Sigmoid colon (tissue), 7 donors: Measurements from ENCODE around the gene MYOC. TPM values are rescaled to one million over a fixed set of nuclear protein-coding genes. Genes with fewer than 3 reads are reported as not detected.
A peak's percentile ranks its signal among the peaks of the same experiment; 100 is the strongest.
"Not testable (repeated sequence)": the region's sequence is repeated elsewhere in the genome, so short reads cannot be mapped to it uniquely, and the experiment has no call there.

Experiments used
- DNase-seq: peaks from one replicate; pipeline ENCODE4 v3.0.0-alpha.2; 2019
- H3K27ac ChIP-seq, 4 donors: fragments of 200-600 bp; sonication (generic); one replicate each; pipeline ENCODE4 v1.5.1; 2016 to 2019; ENCODE audit warnings: mild to moderate bottlenecking in 1 of 4
- H3K27me3 ChIP-seq, 3 donors: fragments of 200-600 bp; sonication (generic); one replicate each; pipeline ENCODE4 v1.5.1; 2019; ENCODE audit warnings: mild to moderate bottlenecking in 1 of 3
- H3K36me3 ChIP-seq, 4 donors: fragments of 200-600 bp; sonication (generic); one replicate each; pipeline ENCODE4 v1.5.1; 2016 to 2019
- H3K4me1 ChIP-seq, 4 donors: fragments of 200-600 bp; sonication (generic); one replicate each; pipeline ENCODE4 v1.5.1; 2017 to 2019
- H3K4me3 ChIP-seq, 4 donors: fragments of 200-600 bp; sonication (generic); one replicate each; pipeline ENCODE4 v1.5.1; 2017 to 2019; ENCODE audit warnings: mild to moderate bottlenecking in 2 of 4, moderate library complexity in 1 of 4
- H3K9me3 ChIP-seq, 4 donors: fragments of 200-600 bp in 3 of 4; sonication (generic) in 3 of 4; one replicate each; pipeline versions ENCODE4 v1.5.1 to v1.6.1; 2013 to 2019
- EP300 ChIP-seq, 4 donors: sonication (generic); formaldehyde crosslinking; IDR thresholded peaks; one replicate each; pipeline ENCODE4 v1.6.1; 2017; ENCODE audit warnings: antibody characterized with exemption in 4 of 4
- POLR2A ChIP-seq, 2 donors: fragments of 450-650 bp; IDR thresholded peaks; one replicate each; pipeline ENCODE4 v1.6.1; 2016; ENCODE audit warnings: antibody characterized with exemption in 2 of 2, mild to moderate bottlenecking in 2 of 2, moderate library complexity in 2 of 2
- POLR2AphosphoS5 ChIP-seq, 4 donors: sonication (generic); formaldehyde crosslinking; IDR thresholded peaks; one replicate each; pipeline ENCODE4 v1.6.1; 2017; ENCODE audit warnings: antibody characterized with exemption in 4 of 4
- WGBS, 2 donors: extraction: QIAGEN DNeasy Blood & Tissue Kit; methylation state at CpG; one replicate each; pipeline ENCODE4 v1.1.7; 2013; 5-methylcytosine and 5-hydroxymethylcytosine counted together
- intact Hi-C: fragments of 100-400 bp; cut with DNase I; formaldehyde crosslinking; loops from one replicate; pipeline ENCODE4 v1.15.1; 2023
- polyA plus RNA-seq, 3 donors: library from polyadenylated mRNA; stranded (reverse); fragments of 200-250 nt; gene quantifications; one replicate each; pipeline ENCODE4 v1.2.3, GENCODE V29; 2013
- total RNA-seq, 4 donors: library from RNA; depleted of rRNA; stranded (reverse); fragments of >200 nt; gene quantifications; one replicate each; pipeline ENCODE4 v1.1.0, GENCODE V29; 2016
- TF ChIP-seq, protein P1 (sequence below), 4 experiments: fragments of 450-650 bp in 3 of 4; fragments of 200-600 bp in 1 of 4; IDR thresholded peaks; one replicate each; pipeline ENCODE4 v1.5.1; 2016 to 2019; ENCODE audit warnings: antibody characterized with exemption in 4 of 4, mild to moderate bottlenecking in 3 of 4, moderate library complexity in 2 of 4
- donor health status: healthy with polysubstance abuse.
- donor health status: Bipolar disorder and iron deficiency.
- donor health status: healthy.

Gene MYOC
- total RNA-seq (10 to 100 TPM in 2 of 4 donors, 1 to 10 TPM in 2; 6.5 to 31.0 (median 9.5) TPM), polyA plus RNA-seq (1 to 10 TPM in 1 of 3 donors, under 1 TPM in 1, not detected in 1; 0.50 to 1.2 TPM)

DNA sequence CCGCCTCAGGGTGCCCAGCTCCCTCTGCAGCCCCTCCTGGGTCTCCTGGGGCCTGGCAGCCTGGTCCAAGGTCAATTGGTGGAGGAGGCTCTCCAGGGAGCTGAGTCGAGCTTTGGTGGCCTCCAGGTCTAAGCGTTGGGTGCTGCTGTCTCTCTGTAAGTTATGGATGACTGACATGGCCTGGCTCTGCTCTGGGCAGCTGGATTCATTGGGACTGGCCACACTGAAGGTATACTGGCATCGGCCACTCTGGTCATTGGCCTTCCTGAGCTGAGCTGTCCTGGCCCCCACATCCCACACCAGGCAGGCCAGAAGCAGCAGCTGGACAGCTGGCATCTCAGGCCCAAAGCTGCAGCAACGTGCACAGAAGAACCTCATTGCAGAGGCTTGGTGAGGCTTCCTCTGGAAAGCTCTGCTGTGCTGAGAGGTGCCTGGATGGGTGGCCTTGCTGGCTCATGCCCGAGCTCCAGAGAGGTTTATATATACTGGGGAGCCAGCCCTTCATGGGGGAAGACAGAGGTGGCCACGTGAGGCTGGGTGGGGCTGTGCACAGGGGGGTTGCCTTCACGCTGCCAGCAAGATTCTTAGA is at the start of gene MYOC:
Gene MYOC (minus strand): TSS at position 455 of the 589 bp plus-strand sequence. CDS start 77 bp downstream, at position 378.
- no peak within 1 kb of the TSS for H3K4me3 ChIP-seq
- H3K36me3 ChIP-seq = no peaks in the 10 kb centered on the region
- H3K27me3 ChIP-seq = no peaks in the 10 kb centered on the region
- 73 to 78% methylated on average over 8 of the region's 8 CpGs for WGBS, 2 donors
- H3K4me1 ChIP-seq = peaks cover 0 to 41% (median 40%) of the 10 kb centered on the region in 4 donors
- DNase-seq = peak; percentile 56
- intact Hi-C loops = no loop called here
- H3K9me3 ChIP-seq = no peaks in the 10 kb centered on the region
- TF ChIP-seq POLR2AphosphoS5 (IDR thresholded peaks at IDR 0.05) = no peak
- no peak for TF ChIP-seq EP300 (IDR thresholded peaks at IDR 0.05)
- TF ChIP-seq, protein P1, sequence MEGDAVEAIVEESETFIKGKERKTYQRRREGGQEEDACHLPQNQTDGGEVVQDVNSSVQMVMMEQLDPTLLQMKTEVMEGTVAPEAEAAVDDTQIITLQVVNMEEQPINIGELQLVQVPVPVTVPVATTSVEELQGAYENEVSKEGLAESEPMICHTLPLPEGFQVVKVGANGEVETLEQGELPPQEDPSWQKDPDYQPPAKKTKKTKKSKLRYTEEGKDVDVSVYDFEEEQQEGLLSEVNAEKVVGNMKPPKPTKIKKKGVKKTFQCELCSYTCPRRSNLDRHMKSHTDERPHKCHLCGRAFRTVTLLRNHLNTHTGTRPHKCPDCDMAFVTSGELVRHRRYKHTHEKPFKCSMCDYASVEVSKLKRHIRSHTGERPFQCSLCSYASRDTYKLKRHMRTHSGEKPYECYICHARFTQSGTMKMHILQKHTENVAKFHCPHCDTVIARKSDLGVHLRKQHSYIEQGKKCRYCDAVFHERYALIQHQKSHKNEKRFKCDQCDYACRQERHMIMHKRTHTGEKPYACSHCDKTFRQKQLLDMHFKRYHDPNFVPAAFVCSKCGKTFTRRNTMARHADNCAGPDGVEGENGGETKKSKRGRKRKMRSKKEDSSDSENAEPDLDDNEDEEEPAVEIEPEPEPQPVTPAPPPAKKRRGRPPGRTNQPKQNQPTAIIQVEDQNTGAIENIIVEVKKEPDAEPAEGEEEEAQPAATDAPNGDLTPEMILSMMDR (IDR thresholded peaks at IDR 0.05) = no peak
- TF ChIP-seq POLR2A (IDR thresholded peaks at IDR 0.05) = no peak
- H3K27ac ChIP-seq = peak within 1 kb of the TSS; percentile 70 to 88 (median 76)

GRCh38 chr1:171699531-171699930 is 47.0 kb upstream of the MYOC start:
- Histone ChIP-seq H3K4me1 (no peaks in the 10 kb centered on the region), H3K36me3 (peaks cover 0 to 13% (median 0%) of the 10 kb centered on the region in 4 donors), H3K9me3 (no peaks in the 10 kb centered on the region), H3K4me3 (no peak overlapping the region), H3K27ac (no peak overlapping the region), H3K27me3 (no peaks in the 10 kb centered on the region)
- DNase-seq = no peak
- no peak for TF ChIP-seq POLR2AphosphoS5 (IDR thresholded peaks at IDR 0.05)
- TF ChIP-seq POLR2A (IDR thresholded peaks at IDR 0.05) = no peak
- TF ChIP-seq, protein P1 (IDR thresholded peaks at IDR 0.05) = no peak
- no peak for TF ChIP-seq EP300 (IDR thresholded peaks at IDR 0.05)
- intact Hi-C loops = no loop called here
- 92 to 95% methylated on average over 2 of the region's 2 CpGs for WGBS, 2 donors

DNA sequence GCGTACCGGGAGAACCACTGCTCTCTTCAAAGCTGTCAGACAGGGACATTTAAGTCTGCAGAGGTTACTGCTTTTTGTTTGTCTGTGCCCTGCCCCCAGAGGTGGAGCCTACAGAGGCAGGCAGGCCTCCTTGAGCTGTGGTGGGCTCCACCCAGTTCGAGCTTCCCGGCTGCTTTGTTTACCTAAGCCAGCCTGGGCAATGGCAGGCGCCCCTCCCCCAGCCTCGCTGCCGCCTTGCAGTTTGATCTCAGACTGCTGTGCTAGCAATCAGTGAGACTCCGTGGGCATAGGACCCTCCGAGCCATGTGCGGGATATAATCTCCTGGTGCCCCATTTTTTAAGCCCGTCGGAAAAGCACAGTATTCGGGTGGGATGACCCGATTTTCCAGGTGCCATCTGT is 43.3 kb upstream of the MYOC start:
- H3K36me3 ChIP-seq, H3K27ac ChIP-seq, H3K4me1 ChIP-seq, H3K4me3 ChIP-seq, intact Hi-C loops, DNase-seq, H3K9me3 ChIP-seq, H3K27me3 ChIP-seq: not testable (repeated sequence)
- 87 to 91% methylated on average over 14 of the region's 14 CpGs for WGBS, 2 donors

- H3K27ac ChIP-seq, H3K9me3 ChIP-seq, intact Hi-C loops, H3K4me3 ChIP-seq, DNase-seq, H3K4me1 ChIP-seq, H3K27me3 ChIP-seq, H3K36me3 ChIP-seq: not testable (repeated sequence)
- WGBS, 2 donors = 95 to 96% methylated on average over 13 to 20 of the region's 23 CpGs
Measured at GRCh38 chr1:171693541-171693940, 41.1 kb upstream of the MYOC start.

DNA sequence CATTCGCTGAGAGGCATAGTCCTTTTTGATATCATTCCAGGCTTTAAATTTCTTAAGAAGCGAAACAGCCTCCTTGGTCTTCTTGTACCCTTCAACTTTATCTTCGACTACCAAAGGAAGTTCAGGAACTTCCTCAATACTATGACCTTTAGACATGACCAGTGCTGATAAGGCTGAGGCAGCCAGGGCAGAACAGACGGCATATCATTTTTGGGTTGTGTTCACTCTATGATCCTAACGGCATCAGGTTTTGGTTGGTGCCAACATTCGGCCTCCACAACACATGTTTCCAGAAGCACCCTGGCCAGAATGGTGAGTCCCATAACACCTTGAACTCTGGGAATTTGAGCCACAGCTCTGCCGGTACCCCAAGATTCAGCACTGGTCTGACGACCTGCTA is 31.4 kb upstream of the MYOC start:
- Histone ChIP-seq H3K27me3 (no peaks in the 10 kb centered on the region), H3K27ac (no peak overlapping the region), H3K9me3 (no peaks in the 10 kb centered on the region), H3K4me1 (no peaks in the 10 kb centered on the region), H3K36me3 (no peaks in the 10 kb centered on the region), H3K4me3 (no peak overlapping the region)
- TF ChIP-seq EP300 (IDR thresholded peaks at IDR 0.05) = no peak
- no peak for TF ChIP-seq POLR2A (IDR thresholded peaks at IDR 0.05)
- TF ChIP-seq POLR2AphosphoS5 (IDR thresholded peaks at IDR 0.05) = no peak
- TF ChIP-seq, protein P1 (IDR thresholded peaks at IDR 0.05) = no peak
- 46 to 75% methylated on average over 8 of the region's 8 CpGs for WGBS, 2 donors
- intact Hi-C loops = no loop called here
- DNase-seq = no peak

GRCh38 chr1:171680339-171680738 is 27.9 kb upstream of the MYOC start:
- Histone ChIP-seq H3K27me3 (no peaks in the 10 kb centered on the region), H3K27ac (no peak overlapping the region), H3K4me1 (peaks cover 0 to 6% (median 3%) of the 10 kb centered on the region in 4 donors), H3K9me3 (no peaks in the 10 kb centered on the region), H3K4me3 (no peak overlapping the region), H3K36me3 (no peaks in the 10 kb centered on the region)
- DNase-seq = no peak
- TF ChIP-seq EP300 (IDR thresholded peaks at IDR 0.05) = no peak
- TF ChIP-seq POLR2A (IDR thresholded peaks at IDR 0.05) = no peak
- no peak for TF ChIP-seq POLR2AphosphoS5 (IDR thresholded peaks at IDR 0.05)
- TF ChIP-seq, protein P1 (IDR thresholded peaks at IDR 0.05) = no peak
- intact Hi-C loops = no loop called here
- WGBS, 2 donors = 95 to 98% methylated on average over 3 of the region's 3 CpGs
